Fibroblast of gingiva (primary cell): ENCODE measurements around the gene OTOG.
A peak's percentile ranks its signal among the peaks of the same experiment; 100 is the strongest.

Source experiments
- DNase-seq: peaks from one replicate; pipeline ENCODE4 v3.0.0-alpha.2; 2011; ENCODE audit warnings: low read depth

The OTOG gene, protein sequence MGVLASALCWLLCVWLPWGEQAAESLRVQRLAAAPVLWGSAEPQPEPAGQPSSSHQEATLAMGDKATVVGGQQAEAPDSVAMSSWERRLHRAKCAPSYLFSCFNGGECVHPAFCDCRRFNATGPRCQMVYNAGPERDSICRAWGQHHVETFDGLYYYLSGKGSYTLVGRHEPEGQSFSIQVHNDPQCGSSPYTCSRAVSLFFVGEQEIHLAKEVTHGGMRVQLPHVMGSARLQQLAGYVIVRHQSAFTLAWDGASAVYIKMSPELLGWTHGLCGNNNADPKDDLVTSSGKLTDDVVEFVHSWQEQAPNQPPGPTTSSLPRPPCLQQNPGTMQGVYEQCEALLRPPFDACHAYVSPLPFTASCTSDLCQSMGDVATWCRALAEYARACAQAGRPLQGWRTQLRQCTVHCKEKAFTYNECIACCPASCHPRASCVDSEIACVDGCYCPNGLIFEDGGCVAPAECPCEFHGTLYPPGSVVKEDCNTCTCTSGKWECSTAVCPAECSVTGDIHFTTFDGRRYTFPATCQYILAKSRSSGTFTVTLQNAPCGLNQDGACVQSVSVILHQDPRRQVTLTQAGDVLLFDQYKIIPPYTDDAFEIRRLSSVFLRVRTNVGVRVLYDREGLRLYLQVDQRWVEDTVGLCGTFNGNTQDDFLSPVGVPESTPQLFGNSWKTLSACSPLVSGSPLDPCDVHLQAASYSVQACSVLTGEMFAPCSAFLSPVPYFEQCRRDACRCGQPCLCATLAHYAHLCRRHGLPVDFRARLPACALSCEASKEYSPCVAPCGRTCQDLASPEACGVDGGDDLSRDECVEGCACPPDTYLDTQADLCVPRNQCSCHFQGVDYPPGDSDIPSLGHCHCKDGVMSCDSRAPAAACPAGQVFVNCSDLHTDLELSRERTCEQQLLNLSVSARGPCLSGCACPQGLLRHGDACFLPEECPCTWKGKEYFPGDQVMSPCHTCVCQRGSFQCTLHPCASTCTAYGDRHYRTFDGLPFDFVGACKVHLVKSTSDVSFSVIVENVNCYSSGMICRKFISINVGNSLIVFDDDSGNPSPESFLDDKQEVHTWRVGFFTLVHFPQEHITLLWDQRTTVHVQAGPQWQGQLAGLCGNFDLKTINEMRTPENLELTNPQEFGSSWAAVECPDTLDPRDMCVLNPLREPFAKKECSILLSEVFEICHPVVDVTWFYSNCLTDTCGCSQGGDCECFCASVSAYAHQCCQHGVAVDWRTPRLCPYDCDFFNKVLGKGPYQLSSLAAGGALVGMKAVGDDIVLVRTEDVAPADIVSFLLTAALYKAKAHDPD (N-terminal part only)

GRCh38 chr11:17547051-17547577, at the start of gene OTOG:
Gene OTOG, plus strand, starts transcription at chr11:17547259. Its CDS starts 114 bp downstream, at chr11:17547373.
- no peak for DNase-seq

DNA sequence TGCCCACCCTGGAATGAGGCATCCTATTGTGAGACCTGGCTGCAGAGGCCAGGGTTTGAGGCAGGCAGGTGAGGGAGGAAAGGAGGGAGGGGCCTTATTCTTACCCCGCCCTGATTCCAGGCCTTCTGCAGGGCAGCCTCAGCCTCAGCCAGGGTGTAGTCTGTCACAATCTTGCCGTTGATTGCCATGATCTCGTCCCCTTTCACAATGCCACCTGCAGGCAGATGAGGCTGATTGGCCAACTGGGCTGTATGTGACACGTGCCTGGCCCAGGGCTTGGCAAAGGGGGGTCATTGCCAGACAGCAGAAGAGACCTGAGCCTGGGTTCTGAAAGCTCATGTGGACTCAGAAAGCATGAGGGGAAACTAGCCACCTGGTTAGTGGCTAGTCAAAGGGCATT, 49.0 kb upstream of the OTOG start:
- no peak for DNase-seq

GRCh38 chr11:17498475-17498874, 48.6 kb upstream of the OTOG start:
- no peak for DNase-seq

DNA sequence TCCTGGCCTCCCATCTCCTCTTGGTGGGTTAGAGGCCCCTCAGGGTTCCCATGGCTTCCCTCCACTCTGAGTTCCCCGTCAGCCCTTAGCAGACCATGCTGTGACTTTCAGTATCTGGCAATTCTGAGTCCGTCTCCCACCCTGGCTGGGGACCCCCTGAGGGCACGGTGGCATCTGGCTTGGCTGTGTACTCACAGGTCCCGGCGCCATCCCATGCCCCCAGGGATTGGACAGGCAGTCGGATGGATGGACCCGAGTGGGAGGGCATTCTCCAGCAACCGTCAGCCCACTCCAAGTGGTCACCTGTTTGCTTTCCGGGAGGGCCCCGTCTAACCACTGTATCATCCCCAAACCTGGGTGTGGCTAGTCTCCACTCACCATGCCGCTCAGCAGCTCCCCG, 46.4 kb upstream of the OTOG start:
- no peak for DNase-seq

DNA sequence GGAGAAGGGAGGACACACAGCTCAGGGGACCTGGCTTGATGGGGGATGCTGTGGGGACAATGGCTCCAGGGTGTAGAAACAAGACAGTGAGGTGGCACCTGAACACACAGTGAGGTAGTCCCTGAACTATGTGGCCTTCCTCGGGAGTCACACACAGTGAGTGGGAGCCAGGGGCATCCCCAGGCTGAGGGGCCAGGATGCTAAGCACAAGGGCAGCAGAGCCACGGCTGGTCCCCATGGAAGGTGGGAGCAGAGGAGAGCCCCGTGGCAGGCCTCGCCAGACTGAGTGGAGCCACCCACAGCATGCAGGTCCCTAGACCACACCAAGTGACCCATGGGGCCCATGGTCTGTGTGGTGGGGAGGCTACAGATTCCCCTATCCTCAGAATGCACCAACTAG, 44.4 kb upstream of the OTOG start:
- DNase-seq, result no peak

DNA sequence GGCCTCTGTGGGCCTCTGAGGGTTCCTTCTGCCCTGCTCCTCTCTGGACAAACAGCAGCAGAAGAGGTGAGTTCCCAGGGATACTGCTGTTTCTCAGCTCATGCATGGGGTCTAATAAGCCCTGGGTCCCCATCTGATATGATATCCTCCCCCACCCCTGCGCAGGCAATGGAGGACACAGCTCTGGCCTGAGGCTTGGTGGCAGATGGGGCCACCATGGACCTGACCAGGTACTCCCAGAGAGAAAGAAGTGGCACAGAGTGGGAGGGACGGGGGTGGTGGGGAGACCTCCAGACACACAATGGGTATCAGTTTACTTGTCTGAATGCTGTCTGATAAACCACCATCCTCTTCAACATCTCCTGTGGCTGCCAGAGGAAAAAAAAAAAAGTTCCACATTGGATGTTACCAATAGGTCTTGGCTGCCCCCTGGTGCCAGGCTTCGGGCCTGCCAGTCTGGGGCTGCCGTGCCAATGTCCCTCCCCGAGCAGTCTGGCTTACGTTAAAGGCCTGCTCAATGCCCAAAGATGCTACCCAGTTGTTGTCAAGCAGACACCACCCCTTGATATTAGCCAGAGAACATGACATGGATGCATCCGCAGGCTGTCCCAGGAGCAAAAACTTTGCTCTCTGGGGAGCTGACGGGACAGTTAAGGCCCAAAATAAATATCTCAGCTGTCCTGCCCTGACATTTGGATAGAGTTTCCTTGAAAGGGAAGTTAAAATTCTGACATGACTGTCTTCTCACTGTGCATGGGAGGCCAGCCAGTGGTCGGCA, 42.5 kb upstream of the OTOG start:
- DNase-seq, result peak; percentile 64

- DNase-seq, result no peak
These were observed 41.9 kb upstream of the OTOG start for GRCh38 chr11:17505146-17505545.

GRCh38 chr11:17506314-17506713, 40.7 kb upstream of the OTOG start:
- no peak for DNase-seq

GRCh38 chr11:17506942-17507341, 40.1 kb upstream of the OTOG start:
- no peak for DNase-seq

GRCh38 chr11:17507773-17508172, 39.3 kb upstream of the OTOG start:
- DNase-seq, result no peak

DNA sequence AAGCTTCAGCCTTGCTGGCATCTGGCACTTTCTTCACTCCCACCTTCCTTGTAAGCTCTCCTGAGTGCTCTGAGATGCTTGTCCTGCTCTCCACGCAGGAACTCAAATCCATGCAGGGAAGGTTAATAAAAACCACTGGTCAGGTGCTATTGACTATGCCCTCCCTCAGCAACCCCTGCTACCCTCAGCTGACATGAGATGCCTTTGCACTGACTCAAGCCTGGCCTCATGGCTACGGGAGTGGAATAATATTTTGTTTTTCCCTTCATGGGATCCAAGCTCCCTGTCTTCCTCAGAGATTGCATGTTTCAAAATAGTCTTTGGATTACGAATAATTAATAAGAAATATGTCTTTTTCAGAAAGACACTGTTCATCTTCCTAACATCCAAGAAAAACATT, 38.8 kb upstream of the OTOG start:
- no peak for DNase-seq

GRCh38 chr11:17508791-17509190, 38.3 kb upstream of the OTOG start:
- no peak for DNase-seq

DNA sequence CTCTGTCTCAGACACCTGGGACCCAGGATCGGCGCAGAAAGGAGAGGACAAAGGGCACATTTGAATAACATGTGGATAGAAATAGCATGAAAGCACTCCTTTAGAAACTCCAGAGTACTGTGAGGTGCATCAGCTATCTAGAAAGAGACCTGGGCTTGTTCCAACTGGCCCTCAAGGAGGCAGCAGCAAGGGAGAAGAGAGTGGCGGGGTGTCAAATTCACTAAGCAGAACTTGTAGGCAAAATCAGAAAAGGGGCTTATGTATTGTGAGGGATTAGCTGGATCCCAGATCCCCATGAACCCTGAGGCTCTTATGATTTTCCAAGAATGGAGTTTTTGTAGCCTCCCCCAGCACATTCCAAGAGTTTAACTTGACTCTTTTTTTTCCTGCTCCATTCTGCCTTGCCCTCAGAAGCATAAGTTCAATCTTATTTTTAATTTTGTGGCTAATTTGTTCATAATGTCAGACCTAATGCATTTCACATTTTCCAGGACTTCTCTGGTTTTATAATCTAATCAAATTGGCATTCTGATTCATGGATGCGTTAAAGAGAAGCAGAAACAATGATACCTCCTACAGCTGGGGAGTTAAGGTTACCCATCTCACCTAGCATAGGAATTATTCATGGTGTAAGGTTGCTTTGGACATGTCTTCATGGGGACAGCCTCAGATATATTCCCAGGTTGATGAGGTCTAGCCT, 36.4 kb upstream of the OTOG start:
- no peak for DNase-seq

DNA sequence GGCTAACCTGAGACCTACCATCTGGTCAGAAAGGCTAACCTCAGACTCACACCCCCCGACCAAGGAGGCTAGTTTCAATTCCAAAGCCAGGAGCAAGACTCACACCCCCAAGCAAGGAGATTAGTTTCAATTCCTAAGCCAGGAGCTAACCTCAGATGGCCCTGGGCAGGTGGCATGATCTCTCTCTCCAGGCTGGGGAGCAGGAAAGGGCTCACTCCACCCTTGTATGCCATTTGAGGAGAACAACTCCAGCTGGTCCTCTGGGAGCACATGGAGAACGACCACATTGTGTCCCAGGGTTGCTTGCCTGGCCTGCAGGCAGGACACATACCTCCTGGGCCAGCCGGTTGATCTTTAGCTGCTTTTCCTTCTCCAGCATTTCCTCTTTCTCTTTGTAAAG, 35.5 kb upstream of the OTOG start:
- DNase-seq, result no peak

- no peak for DNase-seq
These were observed 35.0 kb upstream of the OTOG start for GRCh38 chr11:17512101-17512500.

DNA sequence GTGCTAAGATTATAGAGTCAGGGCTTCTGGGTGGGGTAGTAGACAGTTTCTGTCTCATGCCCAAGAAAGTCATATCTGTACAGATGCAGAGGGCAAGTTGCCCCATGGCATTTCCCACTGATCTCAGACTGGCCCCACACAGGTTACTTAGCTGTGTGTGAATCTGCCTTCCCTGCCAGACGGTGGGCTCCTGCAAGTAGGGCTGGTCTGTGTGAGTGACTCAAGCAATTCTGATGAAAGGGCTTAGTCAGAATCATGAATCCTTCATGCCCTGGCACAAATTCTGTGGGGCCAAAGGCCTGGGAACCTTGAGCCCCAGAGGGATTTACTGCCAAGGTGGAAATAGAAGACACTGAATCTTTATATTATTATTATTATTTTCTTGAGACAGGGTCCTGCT, 33.2 kb upstream of the OTOG start:
- no peak for DNase-seq

GRCh38 chr11:17514476-17514875, 32.6 kb upstream of the OTOG start:
- DNase-seq, result no peak

- DNase-seq, result no peak
These were observed 31.4 kb upstream of the OTOG start for GRCh38 chr11:17515443-17516176.

GRCh38 chr11:17516551-17517150, 30.4 kb upstream of the OTOG start:
- no peak for DNase-seq

DNA sequence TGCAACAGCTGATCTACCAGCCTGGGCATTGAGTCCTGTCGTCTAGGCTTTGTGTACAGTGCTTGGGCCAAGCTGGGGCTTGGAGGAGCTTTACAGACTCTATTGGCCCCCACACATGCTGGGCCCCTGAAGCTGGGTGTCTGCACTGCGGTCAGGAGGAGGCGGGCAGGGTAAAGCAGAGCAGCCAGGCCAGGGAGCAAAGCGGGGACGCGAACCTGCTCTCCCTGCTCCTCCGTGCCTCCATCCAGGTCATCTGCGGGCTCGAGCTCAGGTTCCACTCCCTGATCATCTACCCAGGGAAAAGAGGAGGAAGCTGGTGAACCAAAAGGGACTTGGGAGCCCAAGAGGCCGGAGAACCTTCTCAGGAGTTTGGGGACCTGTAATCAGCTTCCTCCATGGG, 29.9 kb upstream of the OTOG start:
- no peak for DNase-seq
